Panc1 (cell line): ENCODE data around the gene POLD3. TPM values are rescaled to one million over a fixed set of nuclear protein-coding genes. Genes with fewer than 3 reads are reported as not detected.
A peak's percentile ranks its signal among the peaks of the same experiment; 100 is the strongest.

Experiments
- ATAC-seq: fragments of 200-7000 bp; cut with Tn5 transposase; 2 replicates; pipeline ENCODE4 v1.9.1; 2020; ENCODE audit warnings: mild to moderate bottlenecking, moderate library complexity
- BruUV-seq: library from RNA; stranded (reverse); fragments of 400-500 nt; replicated peaks from 2 replicates; lab custom pipeline; 2021; lab: Mats Ljungman, UMichigan
- CTCF ChIA-PET: fragments of 300-600 bp; sonication (Branson Sonifier 250); formaldehyde crosslinking; loops from one replicate; lab custom pipeline; 2022; ENCODE audit warnings: antibody characterized with exemption; lab: Charles Lee
- POLR2A ChIA-PET: fragments of 300-600 bp; sonication (Branson Sonifier 250); formaldehyde crosslinking; loops from one replicate; lab custom pipeline; 2022; ENCODE audit warnings: antibody characterized with exemption; lab: Charles Lee
- DNase-seq: peaks from one replicate; pipeline ENCODE4 v3.0.0-alpha.2; 2010; ENCODE audit warnings: low read depth, low spot score
- H3K27ac ChIP-seq: 2 replicates; pipeline ENCODE4 v1.5.1; 2011; ENCODE audit warnings: mild to moderate bottlenecking, low read length, inconsistent platforms
- H3K27me3 ChIP-seq: fragments of 200-500 bp; sonication (Bioruptor generic); 2 replicates; pipeline ENCODE4 v1.6.0; 2014; ENCODE audit warnings: low read length, inconsistent platforms; ENCODE audit not compliant: control insufficient read depth, insufficient read depth
- H3K36me3 ChIP-seq: fragments of 200-500 bp; sonication (Bioruptor generic); 2 replicates; pipeline ENCODE4 v1.5.1; 2014; ENCODE audit warnings: inconsistent platforms, mild to moderate bottlenecking, low read length, moderate library complexity; ENCODE audit not compliant: control insufficient read depth, insufficient read depth
- H3K4me1 ChIP-seq: 2 replicates; pipeline ENCODE4 v1.5.1; 2011; ENCODE audit warnings: inconsistent platforms, mild to moderate bottlenecking, low read length, moderate library complexity; ENCODE audit not compliant: control insufficient read depth, insufficient read depth
- H3K4me3 ChIP-seq, 2 experiments: 2 replicates each; pipeline ENCODE4 v1.5.1; 2011 to 2012; ENCODE audit warnings: low read depth in 2 of 2, low read length in 2 of 2, mild to moderate bottlenecking in 2 of 2, inconsistent platforms in 1 of 2, moderate library complexity in 1 of 2
- H3K9me3 ChIP-seq: fragments of 200-500 bp; sonication (Bioruptor generic); 2 replicates; pipeline ENCODE4 v1.5.1; 2014; ENCODE audit warnings: low read depth, mild to moderate bottlenecking, inconsistent platforms, low read length, moderate library complexity; ENCODE audit not compliant: control insufficient read depth, insufficient read depth
- CTCF ChIP-seq: fragments of 450-650 bp; IDR thresholded peaks from 2 replicates; pipeline ENCODE4 v1.5.1; 2017; ENCODE audit warnings: mild to moderate bottlenecking
- POLR2AphosphoS5 ChIP-seq: IDR thresholded peaks from 2 replicates; pipeline ENCODE4 v1.6.1; 2012; ENCODE audit warnings: mild to moderate bottlenecking, low read depth, low read length, moderate library complexity
- REST ChIP-seq, 2 experiments: IDR thresholded peaks; 2 replicates each; pipeline ENCODE4 v1.6.1; 2011 to 2012; ENCODE audit warnings: low read depth in 2 of 2, control low read depth in 1 of 2, low read length in 1 of 2, mild to moderate bottlenecking in 1 of 2, moderate library complexity in 1 of 2; ENCODE audit not compliant: insufficient read depth in 1 of 2
- SIN3A ChIP-seq: IDR thresholded peaks from 2 replicates; pipeline ENCODE4 v1.6.1; 2012; ENCODE audit warnings: low read depth, mild to moderate bottlenecking, low read length, moderate library complexity, borderline replicate concordance; ENCODE audit not compliant: insufficient read depth
- TCF7L2 ChIP-seq: IDR thresholded peaks from 2 replicates; pipeline ENCODE4 v1.6.1; 2011; ENCODE audit warnings: mild to moderate bottlenecking, low read depth, low read length, inconsistent platforms
- in situ Hi-C: cut with HindIII; loops from 2 replicates; pipeline ENCODE4 v1.10.0; 2016; ENCODE audit warnings: low sequenced_read_pairs, low pct_unique_long_range_greater_than_20kb
- intact Hi-C: fragments of 100-400 bp; cut with micrococcal nuclease; formaldehyde crosslinking; loops from one replicate; pipeline ENCODE4 v1.10.0; 2022; ENCODE audit not compliant: unreplicated experiment
- total RNA-seq: library from RNA; stranded (reverse); gene quantifications from one replicate; pipeline ENCODE4 v1.2.1, GENCODE V29; 2021; ENCODE audit not compliant: unreplicated experiment

POLD3 gene
- total RNA-seq, 1 experiment from 2014 or later, result 31.7 TPM

GRCh38 chr11:74683279-74683871 is 91.0 kb downstream of the POLD3 start:
- no peak overlapping the region for H3K27ac ChIP-seq
- H3K4me3 ChIP-seq, result peak overlapping the region; percentile 34 to 40

GRCh38 chr11:74683941-74684481 is 91.6 kb downstream of the POLD3 start:
- no TSS peak for BruUV-seq
- intact Hi-C loops, result no loop called here
- CTCF ChIA-PET, result interaction anchor here (0.6 kb wide), 2 partner anchors 58 to 91 kb away, joined by 3 to 4 read pairs; no protein-coding TSS in a partner anchor
- Histone ChIP-seq H3K27ac (no peak overlapping the region), H3K9me3 (no peaks in the 10 kb centered on the region), H3K36me3 (no peaks in the 10 kb centered on the region), H3K4me3 (peak overlapping the region in 1 of 2 experiments; percentile 40; a peak in 2 of 4 replicates), H3K27me3 (no peaks in the 10 kb centered on the region; the same call in 1 of the 2 replicates), H3K4me1 (no peaks in the 10 kb centered on the region)
- POLR2A ChIA-PET, result interaction anchor here (0.6 kb wide), 1 partner anchor 203 kb away, joined by 3 read pairs; no protein-coding TSS in a partner anchor
- in situ Hi-C loops, result no loop called here
- ATAC-seq (no peak), DNase-seq (no peak)
- TF ChIP-seq POLR2AphosphoS5, result no peak
- no peak for TF ChIP-seq SIN3A
- no peak for TF ChIP-seq CTCF
- TF ChIP-seq TCF7L2, result no peak
- no peak for TF ChIP-seq REST (IDR thresholded peaks at IDR 0.05; ENCODE audit: insufficient read depth in 1 of 2, low read depth in 2 of 2, low read length in 1 of 2)

More at GRCh38 chr11:74683279-74683871, 91.0 kb downstream of the POLD3 start:
- peak; percentile 60 for ATAC-seq
- BruUV-seq, result no TSS peak
- no peak for TF ChIP-seq POLR2AphosphoS5
- Histone ChIP-seq H3K36me3 (no peaks in the 10 kb centered on the region), H3K4me1 (no peaks in the 10 kb centered on the region), H3K9me3 (no peaks in the 10 kb centered on the region), H3K27me3 (no peaks in the 10 kb centered on the region; the same call in 1 of the 2 replicates)
- CTCF ChIA-PET, result interaction anchor here (0.6 kb wide), 1 partner anchor 57 kb away, joined by 4 read pairs; no protein-coding TSS in a partner anchor
- intact Hi-C loops, result no loop called here
- in situ Hi-C loops, result no loop called here
- no peak for DNase-seq
- POLR2A ChIA-PET, result interaction anchor here (0.6 kb wide), 1 partner anchor 204 kb away, joined by 3 read pairs; no protein-coding TSS in a partner anchor

- no peak for ATAC-seq
- no TSS peak for BruUV-seq
- TF ChIP-seq POLR2AphosphoS5 (no peak), TCF7L2 (no peak), CTCF (no peak), SIN3A (no peak), REST (IDR thresholded peaks at IDR 0.05; ENCODE audit: insufficient read depth in 1 of 2, low read depth in 2 of 2, low read length in 1 of 2) (no peak)
- Histone ChIP-seq H3K27ac (no peak overlapping the region), H3K9me3 (no peaks in the 10 kb centered on the region), H3K36me3 (no peaks in the 10 kb centered on the region), H3K27me3 (no peaks in the 10 kb centered on the region; the same call in 1 of the 2 replicates), H3K4me1 (no peaks in the 10 kb centered on the region), H3K4me3 (no peak overlapping the region)
- POLR2A ChIA-PET, result no interaction called here
- DNase-seq, result no peak
- in situ Hi-C loops, result no loop called here
- intact Hi-C loops, result no loop called here
- CTCF ChIA-PET, result interaction anchor here (1.3 kb wide), 1 partner anchor 18 kb away, joined by 4 read pairs; no protein-coding TSS in a partner anchor
These were observed 92.3 kb downstream of the POLD3 start for GRCh38 chr11:74684661-74685060.
